ENCODE data around the gene DYNLT2.

The DYNLT2 gene

GRCh38 chr6:169726963-169727362 lies 24.4 kb downstream of the DYNLT2 start:
- no peak for DNase-seq

- DNase-seq: no peak
Observed at GRCh38 chr6:169726049-169726400, 25.3 kb downstream of the DYNLT2 start.

GRCh38 chr6:169725125-169726048 lies 26.0 kb downstream of the DYNLT2 start:
- DNase-seq: peak; percentile 49 to 74 (median 54)

GRCh38 chr6:169724494-169725124 lies 26.8 kb downstream of the DYNLT2 start, which contains the start of gene PHF10:
Gene PHF10 (minus strand): TSS chr6:169724500. CDS start chr6:169723931, 569 bp downstream.
- peak; percentile 16 to 70 (median 56) for DNase-seq

GRCh38 chr6:169723991-169724493 lies 27.3 kb downstream of the DYNLT2 start:
- peak; percentile 41 to 80 (median 64) for DNase-seq

- DNase-seq: peak; percentile 57 to 80 (median 70)
Observed at GRCh38 chr6:169723200-169723909, 28.0 kb downstream of the DYNLT2 start.

GRCh38 chr6:169722362-169723199 lies 28.8 kb downstream of the DYNLT2 start:
- DNase-seq: peak; percentile 72 to 82 (median 77)

- no peak for DNase-seq
Observed at GRCh38 chr6:169720207-169720855, 31.0 kb downstream of the DYNLT2 start.

- DNase-seq: no peak
Observed at GRCh38 chr6:169719117-169719516, 32.3 kb downstream of the DYNLT2 start.

GRCh38 chr6:169714595-169714994 lies 36.8 kb downstream of the DYNLT2 start:
- no peak for DNase-seq

GRCh38 chr6:169714178-169714577 lies 37.2 kb downstream of the DYNLT2 start:
- DNase-seq: no peak

- no peak for DNase-seq
Observed at GRCh38 chr6:169710009-169710408, 41.4 kb downstream of the DYNLT2 start.

GRCh38 chr6:169709293-169709692 lies 42.1 kb downstream of the DYNLT2 start:
- no peak for DNase-seq

GRCh38 chr6:169707772-169708171 lies 43.6 kb downstream of the DYNLT2 start:
- no peak for DNase-seq

GRCh38 chr6:169702840-169703246 lies 48.5 kb downstream of the DYNLT2 start:
- peak in 1 of 4 experiments; percentile 13 for DNase-seq

GRCh38 chr6:169701954-169702839 lies 49.2 kb downstream of the DYNLT2 start, which contains the start of the genes C6orf120 and WDR27:
Gene C6orf120 (plus strand): TSS chr6:169702126. CDS start chr6:169702460, 334 bp downstream.
Gene WDR27 (minus strand): TSS chr6:169702029. CDS start chr6:169689005, 13,024 bp downstream.
- peak; percentile 100 for DNase-seq

GRCh38 chr6:169701311-169701953 lies 49.9 kb downstream of the DYNLT2 start:
- peak; percentile 9 to 45 (median 31) for DNase-seq

GRCh38 chr6:169700296-169700695 lies 51.1 kb downstream of the DYNLT2 start:
- peak; percentile 19 to 69 (median 56) for DNase-seq

- DNase-seq: peak in 1 of 4 experiments; percentile 18
Observed at GRCh38 chr6:169697115-169697514, 54.3 kb downstream of the DYNLT2 start.
